Liver (tissue), 9 donors: Measurements from ENCODE around the gene SYNPO. TPM values are rescaled to one million over a fixed set of nuclear protein-coding genes. Genes with fewer than 3 reads are reported as not detected.

Experiments
- DNase-seq: peaks from one replicate; pipeline ENCODE4 v3.0.0-alpha.2; 2017; ENCODE audit warnings: low spot score
- H3K27ac ChIP-seq, 2 donors: one replicate each; pipeline ENCODE4 v1.7.0; 2013; ENCODE audit warnings: inconsistent platforms in 2 of 2, low read length in 2 of 2, control low read depth in 1 of 2, low read depth in 1 of 2, mild to moderate bottlenecking in 1 of 2
- H3K27me3 ChIP-seq, 4 donors: one replicate each; pipeline versions ENCODE4 v1.6.1 to v1.7.0; 2013; ENCODE audit warnings: low read length in 3 of 4, inconsistent platforms in 1 of 4, mild to moderate bottlenecking in 1 of 4, moderate library complexity in 1 of 4; ENCODE audit not compliant: control insufficient read depth in 4 of 4, insufficient read depth in 4 of 4
- H3K36me3 ChIP-seq, 4 donors: one replicate each; pipeline versions ENCODE4 v1.6.1 to v1.7.0; 2013; ENCODE audit warnings: low read length in 3 of 4, mild to moderate bottlenecking in 3 of 4, low read depth in 1 of 4, moderate library complexity in 1 of 4; ENCODE audit not compliant: control insufficient read depth in 4 of 4, insufficient read depth in 3 of 4
- H3K4me1 ChIP-seq, 4 donors: one replicate each; pipeline versions ENCODE4 v1.6.1 to v1.7.0; 2013; ENCODE audit warnings: low read length in 3 of 4, mild to moderate bottlenecking in 3 of 4, moderate library complexity in 1 of 4; ENCODE audit not compliant: control insufficient read depth in 4 of 4, insufficient read depth in 4 of 4
- H3K4me3 ChIP-seq, 3 donors: one replicate each; pipeline versions ENCODE4 v1.6.1 to v1.7.0; 2013; ENCODE audit warnings: low read length in 3 of 3, control low read depth in 1 of 3, low read depth in 1 of 3, mild to moderate bottlenecking in 1 of 3
- H3K9ac ChIP-seq, 2 donors: one replicate each; pipeline ENCODE4 v1.7.0; 2013; ENCODE audit warnings: low read length in 2 of 2, mild to moderate bottlenecking in 2 of 2, moderate library complexity in 2 of 2, control low read depth in 1 of 2, low read depth in 1 of 2
- H3K9me3 ChIP-seq, 4 donors: one replicate each; pipeline versions ENCODE4 v1.6.1 to v1.7.0; 2013; ENCODE audit warnings: low read length in 3 of 4; ENCODE audit not compliant: control insufficient read depth in 4 of 4
- CTCF ChIP-seq: fragments of 150-350 bp; IDR thresholded peaks from 2 replicates; pipeline ENCODE4 v1.5.1; 2017; ENCODE audit warnings: improper control_type of control experiment, low read depth, low read length; ENCODE audit not compliant: missing input control
- EGR1 ChIP-seq, 2 donors: IDR thresholded peaks; 2 replicates each; pipeline ENCODE4 v1.6.1; 2016 to 2018; ENCODE audit warnings: antibody characterized with exemption in 2 of 2, low read depth in 2 of 2
- FOXA1 ChIP-seq: IDR thresholded peaks from 2 replicates; pipeline ENCODE4 v1.6.1; 2016; ENCODE audit warnings: antibody characterized with exemption
- FOXA2 ChIP-seq: IDR thresholded peaks from 2 replicates; pipeline ENCODE4 v1.6.1; 2016; ENCODE audit warnings: antibody characterized with exemption
- GABPA ChIP-seq, 2 donors: IDR thresholded peaks in 1 of 2; conservative IDR thresholded peaks in 1 of 2; 2 replicates each; pipeline ENCODE4 v1.6.1; 2016; ENCODE audit warnings: antibody characterized with exemption in 2 of 2, mild to moderate bottlenecking in 1 of 2, moderate library complexity in 1 of 2
- JUND ChIP-seq, 2 donors: IDR thresholded peaks; 2 replicates each; pipeline ENCODE4 v1.6.1; 2016; ENCODE audit warnings: antibody characterized with exemption in 2 of 2
- MAX ChIP-seq: IDR thresholded peaks from 2 replicates; pipeline ENCODE4 v1.6.1; 2016; ENCODE audit warnings: antibody characterized with exemption
- NR2F2 ChIP-seq: IDR thresholded peaks from 2 replicates; pipeline ENCODE4 v1.6.1; 2016; ENCODE audit warnings: antibody characterized with exemption
- RAD21 ChIP-seq, 2 donors: IDR thresholded peaks; 2 replicates each; pipeline ENCODE4 v1.6.1; 2016; ENCODE audit warnings: antibody characterized with exemption in 2 of 2, mild to moderate bottlenecking in 2 of 2
- REST ChIP-seq: IDR thresholded peaks from 2 replicates; pipeline ENCODE4 v1.6.1; 2016; ENCODE audit warnings: antibody characterized with exemption, mild to moderate bottlenecking
- RXRA ChIP-seq, 2 donors: IDR thresholded peaks; 2 replicates each; pipeline ENCODE4 v1.6.1; 2017 to 2018; ENCODE audit warnings: antibody characterized with exemption in 2 of 2, mild to moderate bottlenecking in 1 of 2
- SP1 ChIP-seq: IDR thresholded peaks from 2 replicates; pipeline ENCODE4 v1.6.1; 2018; ENCODE audit warnings: antibody characterized with exemption, mild to moderate bottlenecking
- TAF1 ChIP-seq: conservative IDR thresholded peaks from 2 replicates; pipeline ENCODE4 v1.6.1; 2016; ENCODE audit warnings: antibody characterized with exemption, mild to moderate bottlenecking
- YY1 ChIP-seq: IDR thresholded peaks from 2 replicates; pipeline ENCODE4 v1.6.1; 2016; ENCODE audit warnings: antibody characterized with exemption, mild to moderate bottlenecking
- ZBTB33 ChIP-seq: IDR thresholded peaks from 2 replicates; pipeline ENCODE4 v1.6.1; 2016; ENCODE audit warnings: antibody characterized with exemption
- WGBS: extraction: QIAGEN DNeasy Blood & Tissue Kit; methylation state at CpG from one replicate; pipeline ENCODE4 v1.1.7; 2013; 5-methylcytosine and 5-hydroxymethylcytosine counted together
- polyA plus RNA-seq, 2 donors: library from polyadenylated mRNA; stranded (reverse) in 1 of 2; unstranded in 1 of 2; fragments of 200-250 nt in 1 of 2; fragments of >200 nt in 1 of 2; fragmentation: Nextera tagmentation in 1 of 2; extraction: Ambion mirVana in 1 of 2; gene quantifications; one replicate each; pipeline versions ENCODE4 v1.2.1 to v1.2.3, GENCODE V29; 2013 to 2015
- total RNA-seq, 2 donors: library from RNA; depleted of rRNA; stranded (reverse); fragments of >200 nt; gene quantifications; one replicate each; pipeline ENCODE4 v1.2.3, GENCODE V29; 2014
- TF ChIP-seq, protein P1 (sequence below): IDR thresholded peaks from 2 replicates; pipeline ENCODE4 v1.6.1; 2016; ENCODE audit warnings: antibody characterized with exemption
- donor health status: healthy.
- donor health status: healthy.
- donor health status: healthy.
- donor health status: healthy.
- donor health status: healthy.

SYNPO gene
- total and polyA plus RNA-seq, 4 donors, result 1.1 to 36.6 (median 10.7) TPM

- 91% methylated on average over 4 of the region's 4 CpGs for WGBS
- no peaks in the 10 kb centered on the region for H3K36me3 ChIP-seq
- H3K9me3 ChIP-seq, result no peaks in the 10 kb centered on the region
- no peak overlapping the region for H3K4me3 ChIP-seq
- no peak for TF ChIP-seq ZBTB33
- no peak for TF ChIP-seq RAD21 (IDR thresholded peaks at IDR 0.05)
- TF ChIP-seq CTCF, result no peak
- no peak for TF ChIP-seq EGR1 (IDR thresholded peaks at IDR 0.05; ENCODE audit: low read depth in 2 of 2)
- TF ChIP-seq RXRA (IDR thresholded peaks at IDR 0.05), result no peak
- TF ChIP-seq MAX, result no peak
- no peak for TF ChIP-seq REST
- no peak for TF ChIP-seq SP1
- TF ChIP-seq NR2F2, result no peak
- DNase-seq, result no peak
- H3K27me3 ChIP-seq, result no peaks in the 10 kb centered on the region
- peaks cover 0 to 14% (median 9%) of the 10 kb centered on the region in 4 donors for H3K4me1 ChIP-seq
- H3K27ac ChIP-seq, result no peak overlapping the region
- no peak overlapping the region for H3K9ac ChIP-seq
Measured at GRCh38 chr5:150604010-150604409, 36.5 kb upstream of the SYNPO start.

- no peak overlapping the region for H3K9ac ChIP-seq
- H3K9me3 ChIP-seq, result no peaks in the 10 kb centered on the region
- no peak for DNase-seq
- 94% methylated on average over 6 of the region's 6 CpGs for WGBS
- TF ChIP-seq SP1 (no peak), YY1 (no peak), MAX (no peak), FOXA1 (no peak), ZBTB33 (no peak), TAF1 (no peak), JUND (IDR thresholded peaks at IDR 0.05) (no peak), GABPA (IDR thresholded peaks at IDR 0.05 in 1 of 2, conservative IDR thresholded peaks at IDR 0.05 in 1 of 2) (no peak), FOXA2 (no peak), NR2F2 (no peak)
- TF ChIP-seq, protein P1, sequence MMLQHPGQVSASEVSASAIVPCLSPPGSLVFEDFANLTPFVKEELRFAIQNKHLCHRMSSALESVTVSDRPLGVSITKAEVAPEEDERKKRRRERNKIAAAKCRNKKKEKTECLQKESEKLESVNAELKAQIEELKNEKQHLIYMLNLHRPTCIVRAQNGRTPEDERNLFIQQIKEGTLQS, result no peak
- H3K27ac ChIP-seq, result no peak overlapping the region
- no peaks in the 10 kb centered on the region for H3K36me3 ChIP-seq
- no peak overlapping the region for H3K4me3 ChIP-seq
- peaks cover 1 to 12% (median 6%) of the 10 kb centered on the region in 4 donors for H3K4me1 ChIP-seq
- H3K27me3 ChIP-seq, result no peaks in the 10 kb centered on the region
Measured at GRCh38 chr5:150604894-150605440, 35.5 kb upstream of the SYNPO start.
